Esophagus muscularis mucosa (tissue), 4 donors: ENCODE data around the gene TIMMDC1. TPM values are rescaled to one million over a fixed set of nuclear protein-coding genes. Genes with fewer than 3 reads are reported as not detected.

Source experiments
- DNase-seq: peaks from one replicate; pipeline ENCODE4 v3.0.0-alpha.2; 2017; ENCODE audit errors: extremely low spot score
- H3K27ac ChIP-seq, 4 donors: fragments of 200-600 bp; sonication (generic); replicated peaks in 1 of 4; 1 replicate in 3 of 4; 2 replicates in 1 of 4; pipeline ENCODE4 v1.5.1; 2016 to 2019; ENCODE audit warnings: mild to moderate bottlenecking in 1 of 4
- H3K27me3 ChIP-seq, 4 donors: fragments of 200-600 bp; sonication (generic); one replicate each; pipeline versions ENCODE4 v1.5.1 to v1.6.0; 2016 to 2019
- H3K36me3 ChIP-seq, 4 donors: fragments of 200-600 bp; sonication (generic); one replicate each; pipeline ENCODE4 v1.5.1; 2016 to 2019
- H3K4me1 ChIP-seq, 4 donors: fragments of 200-600 bp; sonication (generic); one replicate each; pipeline ENCODE4 v1.5.1; 2016 to 2019
- H3K4me3 ChIP-seq, 4 donors: fragments of 200-600 bp; sonication (generic); 1 replicate in 2 of 4; 2 replicates in 2 of 4; pipeline ENCODE4 v1.5.1; 2016 to 2019; ENCODE audit warnings: mild to moderate bottlenecking in 4 of 4, moderate library complexity in 1 of 4
- H3K9me3 ChIP-seq, 4 donors: fragments of 200-600 bp; sonication (generic); 1 replicate in 3 of 4; 2 replicates in 1 of 4; pipeline ENCODE4 v1.5.1; 2016 to 2019
- CTCF ChIP-seq, 3 experiments: fragments of 200-600 bp in 2 of 3; fragments of 450-650 bp in 1 of 3; sonication (generic) in 2 of 3; IDR thresholded peaks; one replicate each; pipeline ENCODE4 v1.5.1; 2017 to 2019; ENCODE audit warnings: antibody characterized with exemption in 3 of 3, mild to moderate bottlenecking in 2 of 3, moderate library complexity in 1 of 3
- EP300 ChIP-seq: sonication (generic); formaldehyde crosslinking; IDR thresholded peaks from one replicate; pipeline ENCODE4 v1.6.1; 2017; ENCODE audit warnings: antibody characterized with exemption
- POLR2A ChIP-seq: fragments of 450-650 bp; IDR thresholded peaks from one replicate; pipeline ENCODE4 v1.6.1; 2017; ENCODE audit warnings: antibody characterized with exemption, moderate library complexity, mild to moderate bottlenecking, low read depth
- POLR2AphosphoS5 ChIP-seq, 2 donors: sonication (generic); formaldehyde crosslinking; IDR thresholded peaks; one replicate each; pipeline ENCODE4 v1.6.1; 2017; ENCODE audit warnings: antibody characterized with exemption in 2 of 2
- WGBS: methylation state at CpG from one replicate; pipeline ENCODE4 v1.1.5; 2018; 5-methylcytosine and 5-hydroxymethylcytosine counted together
- intact Hi-C: fragments of 100-400 bp; cut with DNase I; formaldehyde crosslinking; loops from one replicate; pipeline ENCODE4 v1.15.1; 2023
- total RNA-seq, 4 donors: library from RNA; depleted of rRNA; stranded (reverse); fragments of >200 nt; gene quantifications; one replicate each; pipeline versions ENCODE4 v1.1.0 to v1.2.1, GENCODE V29; 2016

The TIMMDC1 gene
- total RNA-seq, 4 donors from 2014 or later = 45.7 to 63.9 (median 54.7) TPM

GRCh38 chr3:119514637-119515036, 16.3 kb downstream of the TIMMDC1 start:
- intact Hi-C loops = no loop called here
- DNase-seq = no peak
- H3K27me3 ChIP-seq = no peaks in the 10 kb centered on the region
- no peaks in the 10 kb centered on the region for H3K9me3 ChIP-seq
- TF ChIP-seq POLR2A = no peak
- no peak for TF ChIP-seq CTCF (IDR thresholded peaks at IDR 0.05)
- no peak for TF ChIP-seq EP300
- TF ChIP-seq POLR2AphosphoS5 (IDR thresholded peaks at IDR 0.05) = no peak
- WGBS = 100% methylated on average over 2 of the region's 2 CpGs
- peak overlapping the region in 3 of 4 donors; percentile 1 to 74 (median 43) for H3K27ac ChIP-seq
- H3K4me3 ChIP-seq = no peak overlapping the region
- H3K36me3 ChIP-seq = peaks cover 30 to 95% (median 62%) of the 10 kb centered on the region in 4 donors
- H3K4me1 ChIP-seq = peaks cover 4 to 19% (median 11%) of the 10 kb centered on the region in 4 donors

- peaks cover 36 to 100% (median 77%) of the 10 kb centered on the region in 4 donors for H3K36me3 ChIP-seq
- 25% methylated on average over 2 of the region's 2 CpGs for WGBS
- H3K27me3 ChIP-seq = no peaks in the 10 kb centered on the region
- peaks cover 0 to 4% (median 0%) of the 10 kb centered on the region in 4 donors for H3K9me3 ChIP-seq
- H3K4me1 ChIP-seq = peaks cover 4 to 19% (median 11%) of the 10 kb centered on the region in 4 donors
- peak overlapping the region; percentile 24 to 78 (median 68) for H3K27ac ChIP-seq
- TF ChIP-seq POLR2A (no peak), POLR2AphosphoS5 (IDR thresholded peaks at IDR 0.05) (peak; percentile 50 to 56)
- no peak overlapping the region for H3K4me3 ChIP-seq
- intact Hi-C loops = no loop called here
- no peak for DNase-seq
Measured at GRCh38 chr3:119517112-119517511, 18.8 kb downstream of the TIMMDC1 start.

GRCh38 chr3:119518026-119518425, 19.7 kb downstream of the TIMMDC1 start:
- Histone ChIP-seq H3K9me3 (peaks cover 0 to 4% (median 0%) of the 10 kb centered on the region in 4 donors), H3K27me3 (no peaks in the 10 kb centered on the region), H3K27ac (peak overlapping the region; percentile 13 to 78 (median 68)), H3K4me3 (no peak overlapping the region), H3K36me3 (peaks cover 34 to 100% (median 74%) of the 10 kb centered on the region in 4 donors), H3K4me1 (peaks cover 4 to 19% (median 11%) of the 10 kb centered on the region in 4 donors)
- TF ChIP-seq EP300 (no peak), POLR2AphosphoS5 (IDR thresholded peaks at IDR 0.05) (no peak), POLR2A (no peak)
- WGBS = 100% methylated on average over 1 of the region's 1 CpG
- intact Hi-C loops = no loop called here
- DNase-seq = no peak

GRCh38 chr3:119524931-119525662, 26.8 kb downstream of the TIMMDC1 start:
- no peaks in the 10 kb centered on the region for H3K27me3 ChIP-seq
- no peak overlapping the region for H3K4me3 ChIP-seq
- WGBS = 80% methylated on average over 4 of the region's 4 CpGs
- peaks cover 5 to 54% (median 30%) of the 10 kb centered on the region in 4 donors for H3K36me3 ChIP-seq
- peaks cover 0 to 4% (median 0%) of the 10 kb centered on the region in 4 donors for H3K4me1 ChIP-seq
- DNase-seq = no peak
- H3K27ac ChIP-seq = peak overlapping the region in 2 of 4 donors; percentile 7 to 34
- TF ChIP-seq CTCF (IDR thresholded peaks at IDR 0.05) (peak in 2 of 3 experiments; percentile 25 to 39), EP300 (no peak), POLR2A (no peak), POLR2AphosphoS5 (IDR thresholded peaks at IDR 0.05) (no peak)
- H3K9me3 ChIP-seq = peaks cover 0 to 4% (median 0%) of the 10 kb centered on the region in 4 donors
- intact Hi-C loops = no loop called here

GRCh38 chr3:119527714-119528113, 29.4 kb downstream of the TIMMDC1 start:
- H3K4me3 ChIP-seq = no peak overlapping the region
- peaks cover 0 to 4% (median 0%) of the 10 kb centered on the region in 4 donors for H3K4me1 ChIP-seq
- no peak overlapping the region for H3K27ac ChIP-seq
- TF ChIP-seq POLR2A (no peak), CTCF (IDR thresholded peaks at IDR 0.05) (no peak), POLR2AphosphoS5 (IDR thresholded peaks at IDR 0.05) (no peak), EP300 (no peak)
- no peaks in the 10 kb centered on the region for H3K27me3 ChIP-seq
- peaks cover 4 to 28% (median 11%) of the 10 kb centered on the region in 4 donors for H3K36me3 ChIP-seq
- intact Hi-C loops = no loop called here
- 99% methylated on average over 5 of the region's 5 CpGs for WGBS
- no peaks in the 10 kb centered on the region for H3K9me3 ChIP-seq
- no peak for DNase-seq
